Activated naive CD8-positive, alpha-beta T cell treated with anti-CD3 and anti-CD28 coated beads, Interleukin-2, amount 10 ng/mL, durations not matched to agents 7 days and 5 days (primary cell): ENCODE measurements around the gene WNT7A. TPM values are rescaled to one million over a fixed set of nuclear protein-coding genes. Genes with fewer than 3 reads are reported as not detected.

ENCODE experiments used
- ATAC-seq: fragments of 150-1000 bp; cut with Tn5 transposase; one replicate; pipeline ENCODE4 v1.10.0; 2021; ENCODE audit warnings: low read depth, moderate library complexity
- POLR2A ChIA-PET: fragments of 350-600 bp; sonication (Branson Sonifier 250); formaldehyde crosslinking; loops from one replicate; lab custom pipeline; 2021; ENCODE audit warnings: antibody characterized with exemption; lab: Charles Lee
- DNase-seq: peaks from one replicate; pipeline ENCODE4 v3.0.0; 2021
- H3K27ac Mint-ChIP-seq: one replicate; pipeline ENCODE4 v1.8.0; 2022; ENCODE audit warnings: mild to moderate bottlenecking, mixed read lengths
- H3K27me3 Mint-ChIP-seq: one replicate; pipeline ENCODE4 v1.8.0; 2022; ENCODE audit warnings: mild to moderate bottlenecking, moderate library complexity, mixed read lengths
- H3K36me3 Mint-ChIP-seq: one replicate; pipeline ENCODE4 v1.8.0; 2021; ENCODE audit warnings: mild to moderate bottlenecking, mixed read lengths
- H3K4me1 Mint-ChIP-seq: one replicate; pipeline ENCODE4 v1.8.0; 2021; ENCODE audit warnings: mixed read lengths
- H3K4me3 Mint-ChIP-seq: one replicate; pipeline ENCODE4 v1.8.0; 2022; ENCODE audit warnings: mild to moderate bottlenecking, moderate library complexity, mixed read lengths
- H3K9me3 Mint-ChIP-seq: one replicate; pipeline ENCODE4 v1.8.0; 2021; ENCODE audit warnings: mixed read lengths
- total RNA-seq, 2 experiments: library from RNA; stranded (reverse); gene quantifications; one replicate each; pipeline ENCODE4 v1.2.3, GENCODE V29; 2021

Gene WNT7A
- total RNA-seq, 2 experiments from 2014 or later = 1.5 TPM

- POLR2A ChIA-PET = no interaction called here
- H3K4me1 Mint-ChIP-seq = peaks cover 3% of the 10 kb centered on the region
- H3K27me3 Mint-ChIP-seq = peaks cover 3% of the 10 kb centered on the region
- no peak overlapping the region for H3K4me3 Mint-ChIP-seq
- no peak overlapping the region for H3K27ac Mint-ChIP-seq
- ATAC-seq = no peak
- no peak for DNase-seq
- no peaks in the 10 kb centered on the region for H3K9me3 Mint-ChIP-seq
- H3K36me3 Mint-ChIP-seq = no peaks in the 10 kb centered on the region
Measured at GRCh38 chr3:13792512-13793371, 87.1 kb downstream of the WNT7A start.

GRCh38 chr3:13792051-13792490 is 87.8 kb downstream of the WNT7A start:
- H3K9me3 Mint-ChIP-seq = no peaks in the 10 kb centered on the region
- DNase-seq (no peak), ATAC-seq (no peak)
- POLR2A ChIA-PET = no interaction called here
- H3K27me3 Mint-ChIP-seq = peaks cover 3% of the 10 kb centered on the region
- peaks cover 3% of the 10 kb centered on the region for H3K4me1 Mint-ChIP-seq
- H3K27ac Mint-ChIP-seq = no peak overlapping the region
- no peak overlapping the region for H3K4me3 Mint-ChIP-seq
- no peaks in the 10 kb centered on the region for H3K36me3 Mint-ChIP-seq

- DNase-seq = no peak
- no peak overlapping the region for H3K27ac Mint-ChIP-seq
- H3K9me3 Mint-ChIP-seq = no peaks in the 10 kb centered on the region
- no peaks in the 10 kb centered on the region for H3K4me1 Mint-ChIP-seq
- POLR2A ChIA-PET = no interaction called here
- peaks cover 3% of the 10 kb centered on the region for H3K27me3 Mint-ChIP-seq
- H3K4me3 Mint-ChIP-seq = no peak overlapping the region
- H3K36me3 Mint-ChIP-seq = no peaks in the 10 kb centered on the region
- no peak for ATAC-seq
Measured at GRCh38 chr3:13791198-13792050, 88.4 kb downstream of the WNT7A start.

GRCh38 chr3:13790376-13791197 is 89.3 kb downstream of the WNT7A start:
- Mint-ChIP-seq H3K9me3 (no peaks in the 10 kb centered on the region), H3K36me3 (no peaks in the 10 kb centered on the region), H3K27me3 (peaks cover 3% of the 10 kb centered on the region), H3K4me3 (no peak overlapping the region), H3K4me1 (no peaks in the 10 kb centered on the region), H3K27ac (no peak overlapping the region)
- DNase-seq (no peak), ATAC-seq (no peak)
- POLR2A ChIA-PET = no interaction called here

GRCh38 chr3:13788522-13789424 is 91.1 kb downstream of the WNT7A start:
- Mint-ChIP-seq H3K27ac (no peak overlapping the region), H3K9me3 (no peaks in the 10 kb centered on the region), H3K36me3 (no peaks in the 10 kb centered on the region), H3K4me3 (no peak overlapping the region), H3K27me3 (peaks cover 3% of the 10 kb centered on the region), H3K4me1 (no peaks in the 10 kb centered on the region)
- ATAC-seq = no peak
- DNase-seq = no peak
- POLR2A ChIA-PET = no interaction called here

- H3K27ac Mint-ChIP-seq = no peak overlapping the region
- no peaks in the 10 kb centered on the region for H3K36me3 Mint-ChIP-seq
- DNase-seq (no peak), ATAC-seq (no peak)
- H3K9me3 Mint-ChIP-seq = no peaks in the 10 kb centered on the region
- H3K4me3 Mint-ChIP-seq = no peak overlapping the region
- no peaks in the 10 kb centered on the region for H3K4me1 Mint-ChIP-seq
- peaks cover 5% of the 10 kb centered on the region for H3K27me3 Mint-ChIP-seq
- POLR2A ChIA-PET = no interaction called here
Measured at GRCh38 chr3:13787533-13788132, 92.2 kb downstream of the WNT7A start.

DNA sequence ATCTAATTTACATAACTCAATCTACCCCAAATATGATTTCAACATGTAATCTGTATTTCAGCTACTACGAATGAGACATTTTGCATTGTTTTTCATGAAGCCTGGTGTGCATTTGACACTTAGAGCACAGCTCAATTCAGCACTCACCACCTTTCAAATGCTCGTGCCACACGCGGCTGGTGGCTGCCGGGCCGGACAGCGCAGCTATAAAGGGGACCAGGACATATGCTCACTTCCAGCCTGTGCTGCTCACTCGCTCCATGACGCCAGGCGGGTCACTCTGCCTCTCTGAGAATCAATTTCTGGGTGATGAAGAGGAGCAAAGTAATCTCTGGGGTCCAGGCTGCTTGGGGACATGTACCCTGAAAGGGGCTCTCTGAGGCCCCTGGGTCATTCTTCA is 93.1 kb downstream of the WNT7A start:
- Mint-ChIP-seq H3K4me1 (no peaks in the 10 kb centered on the region), H3K36me3 (no peaks in the 10 kb centered on the region), H3K27ac (no peak overlapping the region), H3K4me3 (no peak overlapping the region), H3K9me3 (no peaks in the 10 kb centered on the region), H3K27me3 (peaks cover 8% of the 10 kb centered on the region)
- POLR2A ChIA-PET = no interaction called here
- ATAC-seq (no peak), DNase-seq (no peak)

GRCh38 chr3:13785853-13786436 is 93.9 kb downstream of the WNT7A start:
- DNase-seq = no peak
- H3K4me1 Mint-ChIP-seq = no peaks in the 10 kb centered on the region
- H3K36me3 Mint-ChIP-seq = no peaks in the 10 kb centered on the region
- no peak overlapping the region for H3K4me3 Mint-ChIP-seq
- no peaks in the 10 kb centered on the region for H3K9me3 Mint-ChIP-seq
- ATAC-seq = no peak
- H3K27me3 Mint-ChIP-seq = peaks cover 8% of the 10 kb centered on the region
- H3K27ac Mint-ChIP-seq = no peak overlapping the region
- POLR2A ChIA-PET = no interaction called here

- Mint-ChIP-seq H3K27me3 (peaks cover 5% of the 10 kb centered on the region), H3K4me1 (no peaks in the 10 kb centered on the region), H3K36me3 (no peaks in the 10 kb centered on the region), H3K9me3 (no peaks in the 10 kb centered on the region), H3K27ac (no peak overlapping the region), H3K4me3 (no peak overlapping the region)
- DNase-seq (no peak), ATAC-seq (no peak)
- POLR2A ChIA-PET = no interaction called here
Measured at GRCh38 chr3:13785351-13785750, 94.5 kb downstream of the WNT7A start.

DNA sequence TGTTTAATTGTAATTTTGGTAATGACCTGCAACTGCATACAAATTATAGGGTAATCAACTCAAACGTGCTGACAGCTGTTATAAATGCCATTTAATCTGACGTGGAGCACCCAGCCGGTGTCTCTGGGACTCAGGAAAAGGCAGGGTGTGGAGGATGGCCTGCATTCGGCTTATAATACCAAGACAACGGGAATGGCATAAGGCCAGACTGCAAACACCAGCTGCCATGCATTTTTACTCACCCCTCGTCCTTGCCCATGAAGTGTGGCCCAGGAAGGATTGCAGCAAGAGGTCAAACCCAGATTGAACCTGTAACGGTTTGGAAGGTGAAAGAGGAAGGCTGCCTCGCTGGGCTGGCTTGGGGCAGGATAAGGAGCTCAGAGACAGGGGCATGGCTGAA is 96.4 kb downstream of the WNT7A start:
- H3K36me3 Mint-ChIP-seq = no peaks in the 10 kb centered on the region

GRCh38 chr3:13782501-13782900 is 97.4 kb downstream of the WNT7A start:
- no peak for ATAC-seq
- Mint-ChIP-seq H3K27me3 (peaks cover 5% of the 10 kb centered on the region), H3K4me1 (no peaks in the 10 kb centered on the region), H3K9me3 (no peaks in the 10 kb centered on the region), H3K36me3 (no peaks in the 10 kb centered on the region), H3K27ac (no peak overlapping the region), H3K4me3 (no peak overlapping the region)
- DNase-seq = no peak
- POLR2A ChIA-PET = no interaction called here

More for the DNA sequence above, 96.4 kb downstream of the WNT7A start:
- POLR2A ChIA-PET = no interaction called here
- no peaks in the 10 kb centered on the region for H3K4me1 Mint-ChIP-seq
- H3K27me3 Mint-ChIP-seq = peaks cover 5% of the 10 kb centered on the region
- no peak overlapping the region for H3K4me3 Mint-ChIP-seq
- no peak overlapping the region for H3K27ac Mint-ChIP-seq
- DNase-seq = no peak
- no peaks in the 10 kb centered on the region for H3K9me3 Mint-ChIP-seq
- no peak for ATAC-seq

DNA sequence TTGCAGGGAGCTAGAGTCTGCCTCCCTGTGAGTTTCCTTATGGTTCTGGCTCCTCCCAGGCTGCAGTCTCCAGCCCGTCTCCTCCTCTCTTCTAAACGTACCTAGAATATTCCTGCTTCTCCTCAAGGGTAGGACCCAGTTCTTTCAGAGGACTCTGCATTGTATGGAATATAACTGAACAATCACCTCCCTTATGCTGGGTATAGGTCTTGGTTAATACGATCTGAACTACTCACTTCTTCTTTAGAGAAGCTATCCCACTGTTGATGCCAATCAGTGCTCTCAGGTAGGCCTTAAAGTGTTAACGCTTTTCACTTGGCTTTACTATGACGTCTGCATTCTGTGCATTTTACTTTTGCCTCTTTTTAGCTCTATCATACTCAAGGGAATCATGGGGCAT is 98.5 kb downstream of the WNT7A start:
- no peak overlapping the region for H3K4me3 Mint-ChIP-seq
- DNase-seq = no peak
- POLR2A ChIA-PET = no interaction called here
- peaks cover 5% of the 10 kb centered on the region for H3K27me3 Mint-ChIP-seq
- H3K4me1 Mint-ChIP-seq = no peaks in the 10 kb centered on the region
- H3K27ac Mint-ChIP-seq = peak overlapping the region; percentile 5
- no peaks in the 10 kb centered on the region for H3K36me3 Mint-ChIP-seq
- no peaks in the 10 kb centered on the region for H3K9me3 Mint-ChIP-seq
- ATAC-seq = no peak
